Nephron progenitor cell (in vitro differentiated cells): ENCODE measurements around the gene POFUT2.

Source experiments
- DNase-seq: peaks from one replicate; pipeline ENCODE4 v3.0.0; 2021
- H3K27ac Mint-ChIP-seq: 2 replicates; pipeline ENCODE4 v1.8.0; 2021; ENCODE audit warnings: mild to moderate bottlenecking, moderate library complexity, mixed read lengths
- H3K27me3 Mint-ChIP-seq: 2 replicates; pipeline ENCODE4 v1.8.0; 2021; ENCODE audit warnings: mild to moderate bottlenecking, low read depth, mixed read lengths; ENCODE audit not compliant: poor library complexity
- H3K36me3 Mint-ChIP-seq: 2 replicates; pipeline ENCODE4 v1.8.0; 2021; ENCODE audit warnings: low read depth, mixed read lengths
- H3K4me1 Mint-ChIP-seq: 2 replicates; pipeline ENCODE4 v1.8.0; 2021; ENCODE audit warnings: mixed read lengths
- H3K4me3 Mint-ChIP-seq: 2 replicates; pipeline ENCODE4 v1.8.0; 2021; ENCODE audit warnings: mild to moderate bottlenecking, moderate library complexity, mixed read lengths
- H3K9me3 Mint-ChIP-seq: 2 replicates; pipeline ENCODE4 v1.8.0; 2021; ENCODE audit warnings: mild to moderate bottlenecking, moderate library complexity, mixed read lengths
- CTCF ChIP-seq: fragments of 200-600 bp; sonication (generic); IDR thresholded peaks from 2 replicates; pipeline ENCODE4 v1.5.0; 2021; ENCODE audit warnings: antibody characterized with exemption

The POFUT2 gene

GRCh38 chr21:45283611-45284455, 3.9 kb downstream of the POFUT2 start:
- TF ChIP-seq CTCF = no peak
- no peak for DNase-seq
- no peak overlapping the region for H3K4me3 Mint-ChIP-seq
- peaks cover 19% of the 10 kb centered on the region for H3K4me1 Mint-ChIP-seq
- no peaks in the 10 kb centered on the region for H3K27me3 Mint-ChIP-seq
- no peaks in the 10 kb centered on the region for H3K9me3 Mint-ChIP-seq
- H3K36me3 Mint-ChIP-seq = peaks cover 48% of the 10 kb centered on the region
- peak overlapping the region; percentile 89 for H3K27ac Mint-ChIP-seq

GRCh38 chr21:45283035-45283610, 4.6 kb downstream of the POFUT2 start:
- Mint-ChIP-seq H3K27ac (no peak overlapping the region), H3K36me3 (peaks cover 49% of the 10 kb centered on the region), H3K4me1 (peaks cover 19% of the 10 kb centered on the region), H3K9me3 (no peaks in the 10 kb centered on the region), H3K4me3 (no peak overlapping the region), H3K27me3 (no peaks in the 10 kb centered on the region)
- TF ChIP-seq CTCF = no peak
- no peak for DNase-seq

GRCh38 chr21:45282283-45283034, 5.2 kb downstream of the POFUT2 start:
- Mint-ChIP-seq H3K4me3 (no peak overlapping the region), H3K27ac (no peak overlapping the region), H3K4me1 (peaks cover 19% of the 10 kb centered on the region), H3K27me3 (no peaks in the 10 kb centered on the region), H3K9me3 (no peaks in the 10 kb centered on the region), H3K36me3 (peaks cover 53% of the 10 kb centered on the region)
- TF ChIP-seq CTCF = no peak
- DNase-seq = no peak

GRCh38 chr21:45281411-45282282, 6.0 kb downstream of the POFUT2 start:
- peaks cover 53% of the 10 kb centered on the region for H3K36me3 Mint-ChIP-seq
- H3K4me3 Mint-ChIP-seq = no peak overlapping the region
- no peaks in the 10 kb centered on the region for H3K27me3 Mint-ChIP-seq
- no peaks in the 10 kb centered on the region for H3K9me3 Mint-ChIP-seq
- peaks cover 19% of the 10 kb centered on the region for H3K4me1 Mint-ChIP-seq
- no peak for DNase-seq
- TF ChIP-seq CTCF = no peak
- no peak overlapping the region for H3K27ac Mint-ChIP-seq

GRCh38 chr21:45280969-45281368, 6.7 kb downstream of the POFUT2 start:
- no peak for TF ChIP-seq CTCF

More at GRCh38 chr21:45280969-45281368, 6.7 kb downstream of the POFUT2 start:
- H3K27me3 Mint-ChIP-seq = no peaks in the 10 kb centered on the region
- H3K27ac Mint-ChIP-seq = peak overlapping the region; percentile 61
- no peak overlapping the region for H3K4me3 Mint-ChIP-seq
- peaks cover 53% of the 10 kb centered on the region for H3K36me3 Mint-ChIP-seq
- H3K4me1 Mint-ChIP-seq = peaks cover 12% of the 10 kb centered on the region
- no peaks in the 10 kb centered on the region for H3K9me3 Mint-ChIP-seq
- no peak for DNase-seq
